Measurements from ENCODE around the gene PLOD2.
A peak's percentile ranks its signal among the peaks of the same experiment; 100 is the strongest.

The PLOD2 gene

GRCh38 chr3:146145642-146146041, 15.3 kb downstream of the PLOD2 start:
- H3K18ac ChIP-seq (ENCODE audit: low read length) = no peak overlapping the region
- H3K9ac ChIP-seq (ENCODE audit: low read length) = no peak overlapping the region
- H3K4me2 ChIP-seq (ENCODE audit: low read length) = no peak overlapping the region
- H3K9me3 ChIP-seq (ENCODE audit: insufficient read depth, low read depth, low read length) = no peaks in the 10 kb centered on the region
- H3K4me1 ChIP-seq (ENCODE audit: control insufficient read depth in 1 of 2, insufficient read depth in 2 of 2, low read length in 2 of 2) = no peaks in the 10 kb centered on the region
- H3K27me3 ChIP-seq (ENCODE audit: insufficient read depth, low read length) = no peaks in the 10 kb centered on the region
- H2AK5ac ChIP-seq (ENCODE audit: low read length) = no peak overlapping the region
- no peak overlapping the region for H3K23ac ChIP-seq (ENCODE audit: low read length)
- H2AFZ ChIP-seq (ENCODE audit: insufficient read depth, low read length, poor library complexity) = no peak overlapping the region
- no peaks in the 10 kb centered on the region for H3K79me1 ChIP-seq (ENCODE audit: low read length)
- no peak overlapping the region for H4K12ac ChIP-seq (ENCODE audit: low read depth, low read length)
- no peak overlapping the region for H3K27ac ChIP-seq (ENCODE audit: low read depth, low read length)
- no peak overlapping the region for H2BK120ac ChIP-seq (ENCODE audit: insufficient read depth, low read length, poor library complexity)
- no peak overlapping the region for H3K4me3 ChIP-seq (ENCODE audit: low read depth, low read length)
- H4K8ac ChIP-seq (ENCODE audit: low read depth, low read length) = no peak overlapping the region
- H3K36me3 ChIP-seq (ENCODE audit: control insufficient read depth in 1 of 2, insufficient read depth in 2 of 2, low read length in 2 of 2) = no peaks in the 10 kb centered on the region
- H3K14ac ChIP-seq (ENCODE audit: low read length) = no peak overlapping the region
- no peak overlapping the region for H2BK12ac ChIP-seq (ENCODE audit: low read length)
- no CpG with 5 or more reads among the region's 1 CpG for WGBS (ENCODE audit: extremely low coverage, insufficient coverage, insufficient read length)
- no peak for DNase-seq
- H3K79me2 ChIP-seq (ENCODE audit: control insufficient read depth, insufficient read depth, low read length, poor library complexity) = no peaks in the 10 kb centered on the region
- no peak overlapping the region for H2BK5ac ChIP-seq (ENCODE audit: low read depth, low read length, poor library complexity)
- no peak overlapping the region for H3K4ac ChIP-seq (ENCODE audit: low read depth, low read length)
- no peak overlapping the region for H4K91ac ChIP-seq (ENCODE audit: low read depth, low read length)

- Histone ChIP-seq H3K4ac (ENCODE audit: low read depth, low read length) (no peak overlapping the region), H3K23ac (ENCODE audit: low read length) (no peak overlapping the region), H3K79me2 (ENCODE audit: control insufficient read depth, insufficient read depth, low read length, poor library complexity) (no peaks in the 10 kb centered on the region), H3K79me1 (ENCODE audit: low read length) (no peaks in the 10 kb centered on the region), H3K27ac (ENCODE audit: low read depth, low read length) (no peak overlapping the region), H3K27me3 (ENCODE audit: insufficient read depth, low read length) (no peaks in the 10 kb centered on the region), H3K14ac (ENCODE audit: low read length) (no peak overlapping the region), H3K9me3 (ENCODE audit: insufficient read depth, low read depth, low read length) (no peaks in the 10 kb centered on the region), H3K18ac (ENCODE audit: low read length) (no peak overlapping the region), H3K4me1 (ENCODE audit: control insufficient read depth in 1 of 2, insufficient read depth in 2 of 2, low read length in 2 of 2) (no peaks in the 10 kb centered on the region), H3K4me2 (ENCODE audit: low read length) (no peak overlapping the region), H4K8ac (ENCODE audit: low read depth, low read length) (no peak overlapping the region), H2AK5ac (ENCODE audit: low read length) (no peak overlapping the region), H2AFZ (ENCODE audit: insufficient read depth, low read length, poor library complexity) (no peak overlapping the region), H2BK5ac (ENCODE audit: low read depth, low read length, poor library complexity) (no peak overlapping the region), H3K4me3 (ENCODE audit: low read depth, low read length) (no peak overlapping the region), H3K36me3 (ENCODE audit: control insufficient read depth in 1 of 2, insufficient read depth in 2 of 2, low read length in 2 of 2) (no peaks in the 10 kb centered on the region), H3K9ac (ENCODE audit: low read length) (no peak overlapping the region), H2BK12ac (ENCODE audit: low read length) (no peak overlapping the region), H2BK120ac (ENCODE audit: insufficient read depth, low read length, poor library complexity) (no peak overlapping the region), H4K12ac (ENCODE audit: low read depth, low read length) (no peak overlapping the region), H4K91ac (ENCODE audit: low read depth, low read length) (no peak overlapping the region)
- no CpG with 5 or more reads among the region's 3 CpGs for WGBS (ENCODE audit: extremely low coverage, insufficient coverage, insufficient read length)
- DNase-seq = no peak
Measured at GRCh38 chr3:146142757-146143156, 18.2 kb downstream of the PLOD2 start.

DNA sequence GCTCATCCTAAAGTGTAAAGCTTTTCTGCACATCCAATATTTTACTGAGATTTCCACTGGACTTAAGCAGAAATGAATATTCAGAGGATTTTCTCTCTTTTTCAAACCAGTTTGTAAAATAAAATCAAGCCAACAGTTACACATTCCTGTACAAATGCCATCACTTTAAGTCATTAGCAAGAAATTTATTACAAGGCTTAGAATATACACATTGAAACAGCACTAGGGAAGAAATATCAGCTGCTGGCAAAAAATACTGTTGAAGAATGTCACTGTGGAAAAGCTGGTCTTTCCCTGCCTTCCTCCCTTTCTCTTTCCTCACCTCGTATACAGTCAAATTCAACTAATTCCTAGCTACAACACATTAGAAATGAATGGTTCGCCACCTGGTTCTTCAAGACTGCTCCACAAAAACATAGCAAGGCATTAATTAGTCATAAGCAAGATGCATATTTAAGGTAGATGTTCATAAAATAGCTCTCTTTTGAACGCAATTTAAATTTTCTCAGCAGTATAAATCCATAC, 21.3 kb downstream of the PLOD2 start:
- no peak overlapping the region for H3K4me2 ChIP-seq (ENCODE audit: low read length)
- no peak overlapping the region for H3K9ac ChIP-seq (ENCODE audit: low read length)
- no peaks in the 10 kb centered on the region for H3K79me1 ChIP-seq (ENCODE audit: low read length)
- no peak overlapping the region for H2BK120ac ChIP-seq (ENCODE audit: insufficient read depth, low read length, poor library complexity)
- H4K91ac ChIP-seq (ENCODE audit: low read depth, low read length) = no peak overlapping the region
- H3K14ac ChIP-seq (ENCODE audit: low read length) = no peak overlapping the region
- WGBS (ENCODE audit: extremely low coverage, insufficient coverage, insufficient read length) = no CpG with 5 or more reads among the region's 3 CpGs
- H3K4me1 ChIP-seq (ENCODE audit: control insufficient read depth in 1 of 2, insufficient read depth in 2 of 2, low read length in 2 of 2) = no peaks in the 10 kb centered on the region
- peak; percentile 12 to 52 for DNase-seq
- no peak overlapping the region for H4K8ac ChIP-seq (ENCODE audit: low read depth, low read length)
- H3K27ac ChIP-seq (ENCODE audit: low read depth, low read length) = no peak overlapping the region
- H3K9me3 ChIP-seq (ENCODE audit: insufficient read depth, low read depth, low read length) = no peaks in the 10 kb centered on the region
- no peak overlapping the region for H2AK5ac ChIP-seq (ENCODE audit: low read length)
- no peak overlapping the region for H3K18ac ChIP-seq (ENCODE audit: low read length)
- no peaks in the 10 kb centered on the region for H3K79me2 ChIP-seq (ENCODE audit: control insufficient read depth, insufficient read depth, low read length, poor library complexity)
- no peak overlapping the region for H3K4me3 ChIP-seq (ENCODE audit: low read depth, low read length)
- no peak overlapping the region for H2BK5ac ChIP-seq (ENCODE audit: low read depth, low read length, poor library complexity)
- no peak overlapping the region for H3K23ac ChIP-seq (ENCODE audit: low read length)
- H4K12ac ChIP-seq (ENCODE audit: low read depth, low read length) = no peak overlapping the region
- no peak overlapping the region for H2BK12ac ChIP-seq (ENCODE audit: low read length)
- no peak overlapping the region for H3K4ac ChIP-seq (ENCODE audit: low read depth, low read length)
- H2AFZ ChIP-seq (ENCODE audit: insufficient read depth, low read length, poor library complexity) = no peak overlapping the region
- H3K27me3 ChIP-seq (ENCODE audit: insufficient read depth, low read length) = no peaks in the 10 kb centered on the region
- H3K36me3 ChIP-seq (ENCODE audit: control insufficient read depth in 1 of 2, insufficient read depth in 2 of 2, low read length in 2 of 2) = no peaks in the 10 kb centered on the region

GRCh38 chr3:146138902-146139301, 22.1 kb downstream of the PLOD2 start:
- no peaks in the 10 kb centered on the region for H3K4me1 ChIP-seq (ENCODE audit: control insufficient read depth in 1 of 2, insufficient read depth in 2 of 2, low read length in 2 of 2)
- H2BK120ac ChIP-seq (ENCODE audit: insufficient read depth, low read length, poor library complexity) = no peak overlapping the region
- H3K4me3 ChIP-seq (ENCODE audit: low read depth, low read length) = no peak overlapping the region
- H3K36me3 ChIP-seq (ENCODE audit: control insufficient read depth in 1 of 2, insufficient read depth in 2 of 2, low read length in 2 of 2) = no peaks in the 10 kb centered on the region
- H3K14ac ChIP-seq (ENCODE audit: low read length) = no peak overlapping the region
- H3K79me1 ChIP-seq (ENCODE audit: low read length) = no peaks in the 10 kb centered on the region
- H3K9me3 ChIP-seq (ENCODE audit: insufficient read depth, low read depth, low read length) = no peaks in the 10 kb centered on the region
- DNase-seq = peak in 1 of 2 donors; percentile 29
- H2AFZ ChIP-seq (ENCODE audit: insufficient read depth, low read length, poor library complexity) = no peak overlapping the region
- H3K23ac ChIP-seq (ENCODE audit: low read length) = no peak overlapping the region
- no peak overlapping the region for H4K91ac ChIP-seq (ENCODE audit: low read depth, low read length)
- H4K8ac ChIP-seq (ENCODE audit: low read depth, low read length) = no peak overlapping the region
- H3K18ac ChIP-seq (ENCODE audit: low read length) = no peak overlapping the region
- H3K27ac ChIP-seq (ENCODE audit: low read depth, low read length) = no peak overlapping the region
- WGBS (ENCODE audit: extremely low coverage, insufficient coverage, insufficient read length) = no CpG with 5 or more reads among the region's 2 CpGs
- no peak overlapping the region for H2BK5ac ChIP-seq (ENCODE audit: low read depth, low read length, poor library complexity)
- H3K4me2 ChIP-seq (ENCODE audit: low read length) = no peak overlapping the region
- no peaks in the 10 kb centered on the region for H3K79me2 ChIP-seq (ENCODE audit: control insufficient read depth, insufficient read depth, low read length, poor library complexity)
- no peak overlapping the region for H3K9ac ChIP-seq (ENCODE audit: low read length)
- H3K27me3 ChIP-seq (ENCODE audit: insufficient read depth, low read length) = no peaks in the 10 kb centered on the region
- H2AK5ac ChIP-seq (ENCODE audit: low read length) = no peak overlapping the region
- H3K4ac ChIP-seq (ENCODE audit: low read depth, low read length) = no peak overlapping the region
- no peak overlapping the region for H4K12ac ChIP-seq (ENCODE audit: low read depth, low read length)
- H2BK12ac ChIP-seq (ENCODE audit: low read length) = no peak overlapping the region
